Smooth muscle cell (in vitro differentiated cells): ENCODE measurements around the gene PNPLA7. TPM values are rescaled to one million over a fixed set of nuclear protein-coding genes. Genes with fewer than 3 reads are reported as not detected.

Experiments
- DNase-seq: peaks from one replicate; lab custom pipeline; 2025; ENCODE audit not compliant: unreplicated experiment; lab: John Stamatoyannopoulos, UW
- H2AFZ ChIP-seq: fragments of 200-600 bp; sonication (generic); 2 replicates; pipeline ENCODE4 v1.6.0; 2016; ENCODE audit warnings: antibody characterized with exemption, low read depth, mild to moderate bottlenecking
- H3F3A ChIP-seq: fragments of 200-600 bp; sonication (generic); 2 replicates; pipeline ENCODE4 v1.6.0; 2017; ENCODE audit warnings: antibody characterized with exemption, low read depth
- H3K27ac ChIP-seq: fragments of 200-600 bp; sonication (generic); 2 replicates; pipeline ENCODE4 v1.5.1; 2016; ENCODE audit warnings: low read depth, mild to moderate bottlenecking
- H3K27me3 ChIP-seq: fragments of 200-600 bp; sonication (generic); 2 replicates; pipeline ENCODE4 v1.6.1; 2016; ENCODE audit warnings: low read depth, mild to moderate bottlenecking
- H3K36me3 ChIP-seq: fragments of 200-600 bp; sonication (generic); 2 replicates; pipeline ENCODE4 v1.5.1; 2016; ENCODE audit warnings: low read depth
- H3K4me1 ChIP-seq: fragments of 200-600 bp; sonication (generic); 2 replicates; pipeline ENCODE4 v1.5.1; 2016; ENCODE audit warnings: low read depth
- H3K4me2 ChIP-seq: fragments of 200-600 bp; sonication (generic); 2 replicates; pipeline ENCODE4 v1.6.0; 2016; ENCODE audit warnings: mild to moderate bottlenecking
- H3K4me3 ChIP-seq: fragments of 200-600 bp; sonication (generic); 2 replicates; pipeline ENCODE4 v1.5.1; 2016; ENCODE audit warnings: mild to moderate bottlenecking
- H3K79me2 ChIP-seq: fragments of 200-600 bp; sonication (generic); 2 replicates; pipeline ENCODE4 v1.6.0; 2016; ENCODE audit warnings: low read depth, mild to moderate bottlenecking
- H3K9ac ChIP-seq: fragments of 200-600 bp; sonication (generic); 2 replicates; pipeline ENCODE4 v1.6.0; 2016; ENCODE audit warnings: low read depth
- H3K9me3 ChIP-seq: fragments of 200-600 bp; sonication (generic); replicated peaks from 2 replicates; pipeline ENCODE4 v1.5.1; 2016; ENCODE audit warnings: low read depth
- H4K20me1 ChIP-seq: fragments of 200-600 bp; sonication (generic); 2 replicates; pipeline ENCODE4 v1.6.0; 2016; ENCODE audit warnings: low read depth
- WGBS: methylation state at CpG from one replicate; pipeline ENCODE4 v1.1.7; 2016; ENCODE audit warnings: low lambda C conversion rate; 5-methylcytosine and 5-hydroxymethylcytosine counted together
- polyA plus RNA-seq: library from polyadenylated mRNA; unstranded; fragments of >200 nt; fragmentation: Nextera tagmentation; extraction: Ambion mirVana; gene quantifications from 2 replicates; pipeline ENCODE4 v1.2.1, GENCODE V29; 2016
- total RNA-seq: library from RNA; depleted of rRNA; stranded (reverse); fragments of >200 nt; gene quantifications from 2 replicates; pipeline ENCODE4 v1.2.3, GENCODE V29; 2014
- TF ChIP-seq, protein P1 (sequence below): fragments of 200-600 bp; sonication (generic); IDR thresholded peaks from 2 replicates; pipeline ENCODE4 v1.5.1; 2017; ENCODE audit warnings: borderline replicate concordance, mild to moderate bottlenecking, antibody characterized with exemption; ENCODE audit not compliant: insufficient read depth, poor library complexity, severe bottlenecking

Gene PNPLA7
- total and polyA plus RNA-seq, 2 experiments from 2014 or later = 0.46 to 0.67 TPM

DNA sequence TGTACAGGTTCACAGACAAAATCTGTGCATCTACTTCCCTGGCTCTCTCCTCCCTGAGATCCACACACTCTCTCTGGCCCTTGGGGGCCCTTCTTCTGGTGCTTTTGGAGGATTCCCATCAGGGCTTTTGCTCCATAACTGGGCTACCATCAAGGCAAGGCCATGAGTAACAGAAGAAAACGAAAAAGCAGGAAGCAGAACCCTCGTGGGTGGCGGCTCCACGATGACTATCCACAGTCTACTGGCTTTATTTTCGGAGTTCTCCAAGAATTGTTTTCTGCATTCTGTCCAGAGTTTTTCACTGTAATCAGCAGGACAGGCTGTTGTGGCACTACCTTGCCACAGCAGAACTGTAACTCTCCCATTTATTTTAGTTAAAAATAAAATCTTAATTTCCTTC lies 19.9 kb downstream of the PNPLA7 start:
- H3K27ac ChIP-seq = no peak overlapping the region
- H3K9me3 ChIP-seq = no peaks in the 10 kb centered on the region
- peaks cover 4% of the 10 kb centered on the region for H3F3A ChIP-seq
- H3K36me3 ChIP-seq = no peaks in the 10 kb centered on the region
- H3K27me3 ChIP-seq = no peaks in the 10 kb centered on the region
- no peak overlapping the region for H3K4me3 ChIP-seq
- TF ChIP-seq, protein P1, sequence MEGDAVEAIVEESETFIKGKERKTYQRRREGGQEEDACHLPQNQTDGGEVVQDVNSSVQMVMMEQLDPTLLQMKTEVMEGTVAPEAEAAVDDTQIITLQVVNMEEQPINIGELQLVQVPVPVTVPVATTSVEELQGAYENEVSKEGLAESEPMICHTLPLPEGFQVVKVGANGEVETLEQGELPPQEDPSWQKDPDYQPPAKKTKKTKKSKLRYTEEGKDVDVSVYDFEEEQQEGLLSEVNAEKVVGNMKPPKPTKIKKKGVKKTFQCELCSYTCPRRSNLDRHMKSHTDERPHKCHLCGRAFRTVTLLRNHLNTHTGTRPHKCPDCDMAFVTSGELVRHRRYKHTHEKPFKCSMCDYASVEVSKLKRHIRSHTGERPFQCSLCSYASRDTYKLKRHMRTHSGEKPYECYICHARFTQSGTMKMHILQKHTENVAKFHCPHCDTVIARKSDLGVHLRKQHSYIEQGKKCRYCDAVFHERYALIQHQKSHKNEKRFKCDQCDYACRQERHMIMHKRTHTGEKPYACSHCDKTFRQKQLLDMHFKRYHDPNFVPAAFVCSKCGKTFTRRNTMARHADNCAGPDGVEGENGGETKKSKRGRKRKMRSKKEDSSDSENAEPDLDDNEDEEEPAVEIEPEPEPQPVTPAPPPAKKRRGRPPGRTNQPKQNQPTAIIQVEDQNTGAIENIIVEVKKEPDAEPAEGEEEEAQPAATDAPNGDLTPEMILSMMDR = no peak
- H4K20me1 ChIP-seq = no peaks in the 10 kb centered on the region
- no peaks in the 10 kb centered on the region for H3K79me2 ChIP-seq
- no peak overlapping the region for H3K4me2 ChIP-seq
- H3K4me1 ChIP-seq = no peaks in the 10 kb centered on the region
- H2AFZ ChIP-seq = no peak overlapping the region
- no peak for DNase-seq
- H3K9ac ChIP-seq = no peak overlapping the region
- WGBS = 90% methylated on average over 5 of the region's 5 CpGs

DNA sequence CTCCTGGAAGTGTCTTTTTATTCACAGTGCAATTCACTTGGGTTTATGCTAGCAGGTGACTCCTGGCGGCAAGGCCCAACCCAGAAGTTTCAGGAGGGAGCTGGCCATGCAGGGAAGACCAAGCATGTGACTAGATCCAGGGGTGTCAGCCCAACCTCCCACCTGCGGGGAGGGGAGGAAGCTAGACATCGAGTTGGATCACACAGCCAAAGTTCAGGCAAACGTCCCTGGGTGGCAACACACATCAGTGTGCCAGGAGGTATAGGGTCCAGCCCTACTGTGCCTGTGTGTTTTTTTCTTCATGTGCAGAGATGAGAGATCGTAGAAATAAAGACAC lies 25.3 kb downstream of the PNPLA7 start:
- Histone ChIP-seq H3K9me3 (no peaks in the 10 kb centered on the region), H3K4me1 (no peaks in the 10 kb centered on the region), H4K20me1 (no peaks in the 10 kb centered on the region), H3F3A (no peaks in the 10 kb centered on the region), H3K36me3 (no peaks in the 10 kb centered on the region), H2AFZ (no peak overlapping the region), H3K27ac (no peak overlapping the region), H3K79me2 (no peaks in the 10 kb centered on the region), H3K4me2 (no peak overlapping the region), H3K4me3 (no peak overlapping the region), H3K27me3 (no peaks in the 10 kb centered on the region), H3K9ac (no peak overlapping the region)
- TF ChIP-seq, protein P1 = no peak
- DNase-seq = no peak
- 92% methylated on average over 5 of the region's 5 CpGs for WGBS

DNA sequence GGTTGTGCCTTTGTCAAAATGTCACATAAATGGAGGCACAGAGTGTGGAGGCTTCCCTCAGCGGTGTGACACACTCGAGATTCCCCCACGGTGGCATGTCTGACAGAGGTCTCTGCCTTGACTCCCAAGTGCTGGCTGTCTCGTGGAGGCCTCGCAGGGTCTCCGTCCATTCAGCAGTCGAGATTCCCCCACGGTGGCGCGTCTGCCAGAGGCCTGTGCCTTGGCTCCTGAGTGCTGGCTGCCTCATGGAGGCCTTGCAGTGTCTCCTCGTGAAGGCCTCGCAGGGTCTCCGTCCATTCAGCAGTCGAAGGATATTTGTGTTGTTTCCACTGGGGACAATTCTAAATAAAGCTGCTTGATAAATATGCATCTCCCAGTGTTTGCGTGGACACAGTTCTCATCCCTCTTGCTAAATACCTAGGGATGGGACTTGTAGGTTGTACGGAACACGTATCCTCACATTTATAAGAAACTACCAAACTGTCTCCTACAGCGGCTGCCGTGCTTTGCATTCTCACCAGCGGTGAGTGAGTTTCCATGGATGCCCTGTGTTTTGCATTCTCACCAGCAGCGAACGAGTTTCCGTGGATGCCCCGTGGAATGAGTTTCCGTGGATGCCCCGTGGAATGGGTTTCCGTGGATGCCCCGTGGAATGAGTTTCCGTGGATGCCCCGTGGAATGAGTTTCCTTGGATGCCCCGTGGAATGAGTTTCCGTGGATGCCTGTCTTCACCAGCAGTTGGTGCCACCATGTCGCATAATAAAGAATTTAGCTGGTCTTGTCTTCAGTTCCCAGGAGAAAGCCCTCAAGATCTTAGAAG lies 25.8 kb downstream of the PNPLA7 start:
- H3K27me3 ChIP-seq = no peaks in the 10 kb centered on the region
- H3K9me3 ChIP-seq = no peaks in the 10 kb centered on the region
- H3K4me1 ChIP-seq = no peaks in the 10 kb centered on the region
- no peaks in the 10 kb centered on the region for H4K20me1 ChIP-seq
- H3F3A ChIP-seq = no peaks in the 10 kb centered on the region
- DNase-seq = no peak
- H3K27ac ChIP-seq = no peak overlapping the region
- no peak overlapping the region for H3K4me3 ChIP-seq
- H2AFZ ChIP-seq = no peak overlapping the region
- H3K9ac ChIP-seq = no peak overlapping the region
- no peak overlapping the region for H3K4me2 ChIP-seq
- no peaks in the 10 kb centered on the region for H3K79me2 ChIP-seq
- WGBS = 96% methylated on average over 33 of the region's 33 CpGs
- H3K36me3 ChIP-seq = no peaks in the 10 kb centered on the region
- TF ChIP-seq, protein P1 = no peak
